Liver (tissue), 9 donors: Measurements from ENCODE around the gene FOXI1. TPM values are rescaled to one million over a fixed set of nuclear protein-coding genes. Genes with fewer than 3 reads are reported as not detected.

Experiments
- DNase-seq: peaks from one replicate; pipeline ENCODE4 v3.0.0-alpha.2; 2017; ENCODE audit warnings: low spot score
- H3K27ac ChIP-seq, 2 donors: one replicate each; pipeline ENCODE4 v1.7.0; 2013; ENCODE audit warnings: inconsistent platforms in 2 of 2, low read length in 2 of 2, control low read depth in 1 of 2, low read depth in 1 of 2, mild to moderate bottlenecking in 1 of 2
- H3K27me3 ChIP-seq, 4 donors: one replicate each; pipeline versions ENCODE4 v1.6.1 to v1.7.0; 2013; ENCODE audit warnings: low read length in 3 of 4, inconsistent platforms in 1 of 4, mild to moderate bottlenecking in 1 of 4, moderate library complexity in 1 of 4; ENCODE audit not compliant: control insufficient read depth in 4 of 4, insufficient read depth in 4 of 4
- H3K36me3 ChIP-seq, 4 donors: one replicate each; pipeline versions ENCODE4 v1.6.1 to v1.7.0; 2013; ENCODE audit warnings: low read length in 3 of 4, mild to moderate bottlenecking in 3 of 4, low read depth in 1 of 4, moderate library complexity in 1 of 4; ENCODE audit not compliant: control insufficient read depth in 4 of 4, insufficient read depth in 3 of 4
- H3K4me1 ChIP-seq, 4 donors: one replicate each; pipeline versions ENCODE4 v1.6.1 to v1.7.0; 2013; ENCODE audit warnings: low read length in 3 of 4, mild to moderate bottlenecking in 3 of 4, moderate library complexity in 1 of 4; ENCODE audit not compliant: control insufficient read depth in 4 of 4, insufficient read depth in 4 of 4
- H3K4me3 ChIP-seq, 3 donors: one replicate each; pipeline versions ENCODE4 v1.6.1 to v1.7.0; 2013; ENCODE audit warnings: low read length in 3 of 3, control low read depth in 1 of 3, low read depth in 1 of 3, mild to moderate bottlenecking in 1 of 3
- H3K9ac ChIP-seq, 2 donors: one replicate each; pipeline ENCODE4 v1.7.0; 2013; ENCODE audit warnings: low read length in 2 of 2, mild to moderate bottlenecking in 2 of 2, moderate library complexity in 2 of 2, control low read depth in 1 of 2, low read depth in 1 of 2
- H3K9me3 ChIP-seq, 4 donors: one replicate each; pipeline versions ENCODE4 v1.6.1 to v1.7.0; 2013; ENCODE audit warnings: low read length in 3 of 4; ENCODE audit not compliant: control insufficient read depth in 4 of 4
- ATF3 ChIP-seq: IDR thresholded peaks from 2 replicates; pipeline ENCODE4 v1.6.1; 2016; ENCODE audit warnings: antibody characterized with exemption
- EGR1 ChIP-seq, 2 donors: IDR thresholded peaks; 2 replicates each; pipeline ENCODE4 v1.6.1; 2016 to 2018; ENCODE audit warnings: antibody characterized with exemption in 2 of 2, low read depth in 2 of 2
- FOXA1 ChIP-seq: IDR thresholded peaks from 2 replicates; pipeline ENCODE4 v1.6.1; 2016; ENCODE audit warnings: antibody characterized with exemption
- FOXA2 ChIP-seq: IDR thresholded peaks from 2 replicates; pipeline ENCODE4 v1.6.1; 2016; ENCODE audit warnings: antibody characterized with exemption
- GABPA ChIP-seq, 2 donors: IDR thresholded peaks in 1 of 2; conservative IDR thresholded peaks in 1 of 2; 2 replicates each; pipeline ENCODE4 v1.6.1; 2016; ENCODE audit warnings: antibody characterized with exemption in 2 of 2, mild to moderate bottlenecking in 1 of 2, moderate library complexity in 1 of 2
- HNF4A ChIP-seq, 2 donors: conservative IDR thresholded peaks; 2 replicates each; pipeline ENCODE4 v1.6.1; 2016; ENCODE audit warnings: antibody characterized with exemption in 2 of 2, mild to moderate bottlenecking in 2 of 2
- HNF4G ChIP-seq: IDR thresholded peaks from 2 replicates; pipeline ENCODE4 v1.6.1; 2016; ENCODE audit warnings: antibody characterized with exemption
- JUND ChIP-seq, 2 donors: IDR thresholded peaks; 2 replicates each; pipeline ENCODE4 v1.6.1; 2016; ENCODE audit warnings: antibody characterized with exemption in 2 of 2
- NR2F2 ChIP-seq: IDR thresholded peaks from 2 replicates; pipeline ENCODE4 v1.6.1; 2016; ENCODE audit warnings: antibody characterized with exemption
- RAD21 ChIP-seq, 2 donors: IDR thresholded peaks; 2 replicates each; pipeline ENCODE4 v1.6.1; 2016; ENCODE audit warnings: antibody characterized with exemption in 2 of 2, mild to moderate bottlenecking in 2 of 2
- REST ChIP-seq: IDR thresholded peaks from 2 replicates; pipeline ENCODE4 v1.6.1; 2016; ENCODE audit warnings: antibody characterized with exemption, mild to moderate bottlenecking
- RXRA ChIP-seq, 2 donors: IDR thresholded peaks; 2 replicates each; pipeline ENCODE4 v1.6.1; 2017 to 2018; ENCODE audit warnings: antibody characterized with exemption in 2 of 2, mild to moderate bottlenecking in 1 of 2
- SP1 ChIP-seq: IDR thresholded peaks from 2 replicates; pipeline ENCODE4 v1.6.1; 2018; ENCODE audit warnings: antibody characterized with exemption, mild to moderate bottlenecking
- TAF1 ChIP-seq: conservative IDR thresholded peaks from 2 replicates; pipeline ENCODE4 v1.6.1; 2016; ENCODE audit warnings: antibody characterized with exemption, mild to moderate bottlenecking
- YY1 ChIP-seq: IDR thresholded peaks from 2 replicates; pipeline ENCODE4 v1.6.1; 2016; ENCODE audit warnings: antibody characterized with exemption, mild to moderate bottlenecking
- WGBS: extraction: QIAGEN DNeasy Blood & Tissue Kit; methylation state at CpG from one replicate; pipeline ENCODE4 v1.1.7; 2013; 5-methylcytosine and 5-hydroxymethylcytosine counted together
- polyA plus RNA-seq, 2 donors: library from polyadenylated mRNA; stranded (reverse) in 1 of 2; unstranded in 1 of 2; fragments of 200-250 nt in 1 of 2; fragments of >200 nt in 1 of 2; fragmentation: Nextera tagmentation in 1 of 2; extraction: Ambion mirVana in 1 of 2; gene quantifications; one replicate each; pipeline versions ENCODE4 v1.2.1 to v1.2.3, GENCODE V29; 2013 to 2015
- total RNA-seq, 2 donors: library from RNA; depleted of rRNA; stranded (reverse); fragments of >200 nt; gene quantifications; one replicate each; pipeline ENCODE4 v1.2.3, GENCODE V29; 2014
- TF ChIP-seq, protein P1 (sequence below): IDR thresholded peaks from 2 replicates; pipeline ENCODE4 v1.6.1; 2016; ENCODE audit warnings: antibody characterized with exemption
- TF ChIP-seq, protein P2 (sequence below): IDR thresholded peaks from 2 replicates; pipeline ENCODE4 v1.6.1; 2016; ENCODE audit warnings: antibody characterized with exemption
- donor health status: healthy.
- donor health status: healthy.
- donor health status: healthy.
- donor health status: healthy.
- donor health status: healthy.

The FOXI1 gene
- total RNA-seq (not detected), polyA plus RNA-seq (not detected)

DNA sequence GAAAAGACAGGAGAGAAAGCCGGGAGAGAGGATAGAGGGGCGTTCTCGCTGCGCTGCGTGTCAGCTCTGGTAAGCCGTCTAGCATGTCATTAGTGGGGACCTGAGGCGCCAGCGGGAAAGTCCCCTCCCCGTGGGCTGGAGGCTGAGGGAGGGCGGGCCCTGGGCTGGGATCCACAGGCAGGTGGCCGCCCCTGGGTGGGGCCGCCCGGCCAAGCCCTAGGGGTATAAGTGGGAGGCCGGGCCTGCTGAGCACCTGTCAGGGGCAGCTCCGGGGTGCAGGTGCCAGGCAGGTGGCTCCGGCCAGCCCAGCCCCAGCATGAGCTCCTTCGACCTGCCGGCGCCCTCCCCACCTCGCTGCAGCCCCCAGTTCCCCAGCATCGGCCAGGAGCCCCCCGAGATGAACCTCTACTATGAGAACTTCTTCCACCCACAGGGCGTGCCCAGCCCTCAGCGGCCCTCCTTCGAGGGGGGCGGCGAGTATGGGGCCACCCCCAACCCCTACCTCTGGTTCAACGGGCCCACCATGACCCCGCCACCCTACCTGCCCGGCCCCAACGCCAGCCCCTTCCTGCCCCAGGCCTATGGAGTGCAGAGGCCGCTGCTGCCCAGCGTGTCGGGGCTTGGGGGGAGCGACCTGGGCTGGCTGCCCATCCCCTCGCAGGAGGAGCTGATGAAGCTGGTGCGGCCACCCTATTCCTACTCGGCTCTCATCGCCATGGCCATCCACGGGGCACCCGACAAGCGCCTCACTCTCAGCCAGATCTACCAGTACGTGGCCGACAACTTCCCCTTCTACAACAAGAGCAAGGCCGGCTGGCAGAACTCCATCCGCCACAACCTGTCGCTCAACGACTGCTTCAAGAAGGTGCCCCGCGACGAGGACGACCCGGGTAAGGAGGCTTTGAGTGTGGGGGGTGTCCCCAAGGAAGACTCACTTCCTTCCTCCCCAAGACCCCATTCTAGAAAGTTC lies at the start of gene FOXI1:
FOXI1 (plus strand) TSS at position 256 of the 970 bp plus-strand sequence; CDS start at position 317, 61 bp downstream.
- Histone ChIP-seq H3K9me3 (no peaks in the 10 kb centered on the region), H3K36me3 (no peaks in the 10 kb centered on the region), H3K9ac (no peak within 1 kb of the TSS), H3K4me3 (no peak within 1 kb of the TSS), H3K27ac (no peak within 1 kb of the TSS), H3K27me3 (no peaks in the 10 kb centered on the region), H3K4me1 (no peaks in the 10 kb centered on the region)
- 81% methylated on average over 53 of the region's 53 CpGs for WGBS
- TF ChIP-seq REST = no peak
- no peak for TF ChIP-seq EGR1 (IDR thresholded peaks at IDR 0.05; ENCODE audit: low read depth in 2 of 2)
- TF ChIP-seq, protein P1, sequence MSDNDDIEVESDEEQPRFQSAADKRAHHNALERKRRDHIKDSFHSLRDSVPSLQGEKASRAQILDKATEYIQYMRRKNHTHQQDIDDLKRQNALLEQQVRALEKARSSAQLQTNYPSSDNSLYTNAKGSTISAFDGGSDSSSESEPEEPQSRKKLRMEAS = no peak
- TF ChIP-seq HNF4G = no peak
- TF ChIP-seq RAD21 (IDR thresholded peaks at IDR 0.05) = no peak
- no peak for TF ChIP-seq JUND (IDR thresholded peaks at IDR 0.05)
- TF ChIP-seq ATF3 = no peak
- TF ChIP-seq FOXA1 = no peak
- TF ChIP-seq, protein P2, sequence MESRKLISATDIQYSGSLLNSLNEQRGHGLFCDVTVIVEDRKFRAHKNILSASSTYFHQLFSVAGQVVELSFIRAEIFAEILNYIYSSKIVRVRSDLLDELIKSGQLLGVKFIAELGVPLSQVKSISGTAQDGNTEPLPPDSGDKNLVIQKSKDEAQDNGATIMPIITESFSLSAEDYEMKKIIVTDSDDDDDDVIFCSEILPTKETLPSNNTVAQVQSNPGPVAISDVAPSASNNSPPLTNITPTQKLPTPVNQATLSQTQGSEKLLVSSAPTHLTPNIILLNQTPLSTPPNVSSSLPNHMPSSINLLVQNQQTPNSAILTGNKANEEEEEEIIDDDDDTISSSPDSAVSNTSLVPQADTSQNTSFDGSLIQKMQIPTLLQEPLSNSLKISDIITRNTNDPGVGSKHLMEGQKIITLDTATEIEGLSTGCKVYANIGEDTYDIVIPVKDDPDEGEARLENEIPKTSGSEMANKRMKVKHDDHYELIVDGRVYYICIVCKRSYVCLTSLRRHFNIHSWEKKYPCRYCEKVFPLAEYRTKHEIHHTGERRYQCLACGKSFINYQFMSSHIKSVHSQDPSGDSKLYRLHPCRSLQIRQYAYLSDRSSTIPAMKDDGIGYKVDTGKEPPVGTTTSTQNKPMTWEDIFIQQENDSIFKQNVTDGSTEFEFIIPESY = no peak
- no peak for TF ChIP-seq SP1
- no peak for TF ChIP-seq FOXA2
- TF ChIP-seq NR2F2 = no peak
- no peak for TF ChIP-seq YY1
- no peak for TF ChIP-seq HNF4A (conservative IDR thresholded peaks at IDR 0.05)
- TF ChIP-seq RXRA (IDR thresholded peaks at IDR 0.05) = no peak
- peak; percentile 31 for DNase-seq

DNA sequence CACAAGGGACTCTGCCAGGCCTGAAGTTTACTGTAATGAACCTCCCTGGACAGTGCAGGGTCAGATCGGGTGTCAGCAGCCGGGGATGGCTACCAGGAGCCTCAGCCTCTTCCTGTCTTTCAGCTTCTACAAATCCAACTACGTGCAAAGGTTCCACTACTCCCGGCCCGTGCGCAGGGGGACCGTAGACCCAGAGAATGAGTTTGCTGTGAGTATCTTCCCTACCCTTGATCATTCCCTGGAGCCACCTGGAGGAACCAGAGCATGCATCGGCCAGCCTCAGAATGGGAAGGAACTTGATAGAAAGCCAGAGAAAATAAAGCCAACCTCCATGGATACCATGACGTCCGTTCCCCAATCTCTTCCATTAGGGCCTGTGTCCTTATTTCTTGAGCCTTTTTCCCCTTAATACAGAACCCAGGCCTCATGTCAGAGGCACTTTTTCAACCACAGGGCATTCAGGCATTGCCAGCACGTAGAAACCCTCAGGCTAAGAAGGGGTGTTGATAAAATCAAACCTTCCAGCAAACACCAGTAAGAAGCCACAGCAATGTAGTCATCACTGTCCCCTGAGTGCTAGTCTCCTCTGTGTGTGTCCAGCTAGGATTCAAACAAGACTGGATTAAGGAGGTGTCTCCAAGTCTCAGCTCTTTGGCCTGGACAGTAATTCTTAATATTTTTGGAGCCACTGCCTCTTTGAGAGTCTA lies 49.0 kb upstream of the FOXI1 start:
- Histone ChIP-seq H3K4me3 (no peak overlapping the region), H3K9ac (no peak overlapping the region), H3K27ac (no peak overlapping the region), H3K36me3 (peaks cover 0 to 11% (median 0%) of the 10 kb centered on the region in 4 donors), H3K9me3 (peaks cover 0 to 3% (median under 1%) of the 10 kb centered on the region in 4 donors), H3K27me3 (no peaks in the 10 kb centered on the region), H3K4me1 (no peaks in the 10 kb centered on the region)
- 87% methylated on average over 11 of the region's 11 CpGs for WGBS
- DNase-seq = no peak
- no peak for TF ChIP-seq JUND (IDR thresholded peaks at IDR 0.05)
- TF ChIP-seq ATF3 = no peak
- TF ChIP-seq TAF1 = no peak
- no peak for TF ChIP-seq RAD21 (IDR thresholded peaks at IDR 0.05)
- no peak for TF ChIP-seq EGR1 (IDR thresholded peaks at IDR 0.05; ENCODE audit: low read depth in 2 of 2)
- TF ChIP-seq REST = no peak
- no peak for TF ChIP-seq SP1
- no peak for TF ChIP-seq GABPA (IDR thresholded peaks at IDR 0.05 in 1 of 2, conservative IDR thresholded peaks at IDR 0.05 in 1 of 2)
- TF ChIP-seq RXRA (IDR thresholded peaks at IDR 0.05) = no peak
- no peak for TF ChIP-seq HNF4G
- no peak for TF ChIP-seq FOXA2
